CD14-positive monocyte (primary cell): Measurements from ENCODE around the gene TSPYL2. TPM values are rescaled to one million over a fixed set of nuclear protein-coding genes. Genes with fewer than 3 reads are reported as not detected.
A peak's percentile ranks its signal among the peaks of the same experiment; 100 is the strongest.

ENCODE experiments used
- DNase-seq, 3 donors: peaks; one replicate each; pipeline ENCODE4 v3.0.0-alpha.2; 2011 to 2022
- H2AFZ ChIP-seq: 2 replicates; pipeline ENCODE4 v1.6.0; 2012; ENCODE audit warnings: mild to moderate bottlenecking, low read depth, low read length, inconsistent platforms; ENCODE audit not compliant: insufficient read depth, poor library complexity, severe bottlenecking
- H3K27ac ChIP-seq, 2 donors: 1 replicate in 1 of 2; 2 replicates in 1 of 2; pipeline ENCODE4 v1.5.1; 2012 to 2013; ENCODE audit warnings: low read length in 2 of 2, control low read depth in 1 of 2, inconsistent platforms in 1 of 2, low read depth in 1 of 2, mild to moderate bottlenecking in 1 of 2
- H3K27me3 ChIP-seq, 2 donors: one replicate each; pipeline versions ENCODE4 v1.6.0 to v1.6.1; 2011 to 2013; ENCODE audit warnings: low read length in 2 of 2; ENCODE audit not compliant: control insufficient read depth in 2 of 2, insufficient read depth in 2 of 2
- H3K36me3 ChIP-seq, 2 donors: replicated peaks in 1 of 2; 1 replicate in 1 of 2; 2 replicates in 1 of 2; pipeline versions ENCODE4 v1.5.1 to v1.6.1; 2012 to 2013; ENCODE audit warnings: low read length in 2 of 2, control low read depth in 1 of 2, inconsistent platforms in 1 of 2, mild to moderate bottlenecking in 1 of 2; ENCODE audit not compliant: insufficient read depth in 2 of 2, control insufficient read depth in 1 of 2
- H3K4me1 ChIP-seq, 2 donors: 1 replicate in 1 of 2; 2 replicates in 1 of 2; pipeline versions ENCODE4 v1.5.1 to v1.6.1; 2012 to 2013; ENCODE audit warnings: low read length in 2 of 2, control low read depth in 1 of 2, inconsistent platforms in 1 of 2, mild to moderate bottlenecking in 1 of 2, moderate library complexity in 1 of 2; ENCODE audit not compliant: insufficient read depth in 2 of 2, control insufficient read depth in 1 of 2
- H3K4me2 ChIP-seq: replicated peaks from 2 replicates; pipeline ENCODE3; 2012; ENCODE audit warnings: low read length, moderate library complexity, mild to moderate bottlenecking; ENCODE audit not compliant: poor library complexity, severe bottlenecking; ENCODE audit errors: extremely low read depth
- H3K4me3 ChIP-seq, 3 experiments: fragments of 200-600 bp in 1 of 3; sonication (generic) in 1 of 3; replicated peaks in 1 of 3; 1 replicate in 2 of 3; 2 replicates in 1 of 3; pipeline ENCODE4 v1.5.1; 2011 to 2013; ENCODE audit warnings: low read length in 3 of 3, mild to moderate bottlenecking in 3 of 3, control low read depth in 2 of 3, low read depth in 2 of 3, inconsistent platforms in 1 of 3, moderate library complexity in 1 of 3
- H3K79me2 ChIP-seq: 2 replicates; pipeline ENCODE4 v1.6.0; 2012; ENCODE audit warnings: mild to moderate bottlenecking, control low read depth, inconsistent platforms, low read length, moderate library complexity; ENCODE audit not compliant: insufficient read depth
- H3K9ac ChIP-seq: 2 replicates; pipeline ENCODE4 v1.6.0; 2017; ENCODE audit warnings: low read length, mild to moderate bottlenecking; ENCODE audit not compliant: insufficient read depth, poor library complexity, severe bottlenecking
- H3K9me3 ChIP-seq, 2 donors: replicated peaks in 1 of 2; 1 replicate in 1 of 2; 2 replicates in 1 of 2; pipeline versions ENCODE4 v1.5.1 to v1.6.1; 2012 to 2013; ENCODE audit warnings: low read length in 2 of 2, control low read depth in 1 of 2; ENCODE audit not compliant: control insufficient read depth in 1 of 2, insufficient read depth in 1 of 2
- H4K20me1 ChIP-seq: 2 replicates; pipeline ENCODE4 v1.6.0; 2012; ENCODE audit warnings: mild to moderate bottlenecking, low read length, control low read depth, moderate library complexity; ENCODE audit not compliant: insufficient read depth
- H3K27ac Mint-ChIP-seq, 7 donors: one replicate each; pipeline ENCODE4 v1.8.0; 2020; ENCODE audit warnings: mild to moderate bottlenecking in 7 of 7, mixed read lengths in 7 of 7, moderate library complexity in 6 of 7, inconsistent platforms in 2 of 7
- H3K27me3 Mint-ChIP-seq, 3 donors: one replicate each; pipeline ENCODE4 v1.8.0; 2021 to 2022; ENCODE audit warnings: low read depth in 3 of 3, mild to moderate bottlenecking in 3 of 3, mixed read lengths in 3 of 3, moderate library complexity in 3 of 3, inconsistent platforms in 1 of 3
- H3K36me3 Mint-ChIP-seq, 2 donors: one replicate each; pipeline ENCODE4 v1.8.0; 2020; ENCODE audit warnings: mixed read lengths in 2 of 2, inconsistent platforms in 1 of 2, mild to moderate bottlenecking in 1 of 2
- H3K4me1 Mint-ChIP-seq: one replicate; pipeline ENCODE4 v1.8.0; 2020; ENCODE audit warnings: mild to moderate bottlenecking, mixed read lengths
- H3K4me3 Mint-ChIP-seq, 2 donors: one replicate each; pipeline ENCODE4 v1.8.0; 2020; ENCODE audit warnings: mild to moderate bottlenecking in 2 of 2, mixed read lengths in 2 of 2, moderate library complexity in 1 of 2
- H3K9me3 Mint-ChIP-seq, 7 donors: one replicate each; pipeline ENCODE4 v1.8.0; 2020 to 2022; ENCODE audit warnings: mixed read lengths in 7 of 7, mild to moderate bottlenecking in 6 of 7, moderate library complexity in 6 of 7, inconsistent platforms in 2 of 7
- CTCF ChIP-seq: fragments of 200-600 bp; IDR thresholded peaks from one replicate; pipeline ENCODE4 v1.8.0; 2022; ENCODE audit warnings: antibody characterized with exemption, mild to moderate bottlenecking
- WGBS: methylation state at CpG from one replicate; pipeline ENCODE4 v1.1.5; 2013; ENCODE audit warnings: missing lambda C conversion rate; ENCODE audit not compliant: insufficient coverage; 5-methylcytosine and 5-hydroxymethylcytosine counted together
- intact Hi-C, 2 donors: fragments of 100-400 bp; cut with micrococcal nuclease; formaldehyde crosslinking; loops; one replicate each; pipeline versions ENCODE4 v1.15.0 to v1.15.1; 2023
- polyA plus RNA-seq, 3 donors: library from polyadenylated mRNA; depleted of rRNA in 1 of 3; unstranded in 2 of 3; stranded (reverse) in 1 of 3; fragments of 300-500 nt in 2 of 3; fragments of >200 nt in 1 of 3; fragmentation: Illumina TruSeq in 2 of 3; gene quantifications; 1 replicate in 2 of 3; 2 replicates in 1 of 3; pipeline ENCODE4 v1.2.3, GENCODE V29; 2012 to 2021

TSPYL2 gene
- polyA plus RNA-seq, 3 donors: 0.33 to 29.4 (median 0.40) TPM

DNA sequence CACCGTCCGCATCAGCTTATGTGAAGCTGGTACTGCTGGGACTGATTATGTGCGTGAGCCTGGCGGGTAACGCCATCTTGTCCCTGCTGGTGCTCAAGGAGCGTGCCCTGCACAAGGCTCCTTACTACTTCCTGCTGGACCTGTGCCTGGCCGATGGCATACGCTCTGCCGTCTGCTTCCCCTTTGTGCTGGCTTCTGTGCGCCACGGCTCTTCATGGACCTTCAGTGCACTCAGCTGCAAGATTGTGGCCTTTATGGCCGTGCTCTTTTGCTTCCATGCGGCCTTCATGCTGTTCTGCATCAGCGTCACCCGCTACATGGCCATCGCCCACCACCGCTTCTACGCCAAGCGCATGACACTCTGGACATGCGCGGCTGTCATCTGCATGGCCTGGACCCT, 5.5 kb upstream of the TSPYL2 start:
- Mint-ChIP-seq H3K4me1 (peaks cover 18% of the 10 kb centered on the region), H3K27me3 (peaks cover 2 to 20% (median 7%) of the 10 kb centered on the region in 3 donors), H3K9me3 (peaks cover 0 to 6% (median 0%) of the 10 kb centered on the region in 7 donors), H3K27ac (no peak overlapping the region), H3K4me3 (no peak overlapping the region), H3K36me3 (no peaks in the 10 kb centered on the region)
- no peak for TF ChIP-seq CTCF
- Histone ChIP-seq H3K4me1 (peaks cover 11 to 16% of the 10 kb centered on the region in 2 donors), H3K27ac (no peak overlapping the region), H3K4me2 (no peak overlapping the region), H3K79me2 (no peaks in the 10 kb centered on the region), H4K20me1 (no peaks in the 10 kb centered on the region), H3K9ac (no peak overlapping the region), H3K27me3 (no peaks in the 10 kb centered on the region), H2AFZ (no peak overlapping the region), H3K36me3 (no peaks in the 10 kb centered on the region), H3K4me3 (no peak overlapping the region), H3K9me3 (no peaks in the 10 kb centered on the region)
- intact Hi-C loops: no loop called here
- 95% methylated on average over 19 of the region's 21 CpGs for WGBS
- DNase-seq: no peak

- Histone ChIP-seq H3K36me3 (no peaks in the 10 kb centered on the region), H2AFZ (no peak overlapping the region), H3K4me3 (no peak overlapping the region), H3K4me1 (peaks cover 5 to 8% of the 10 kb centered on the region in 2 donors), H3K4me2 (no peak overlapping the region), H4K20me1 (no peaks in the 10 kb centered on the region), H3K27ac (no peak overlapping the region), H3K9me3 (no peaks in the 10 kb centered on the region), H3K27me3 (no peaks in the 10 kb centered on the region), H3K79me2 (no peaks in the 10 kb centered on the region), H3K9ac (no peak overlapping the region)
- Mint-ChIP-seq H3K4me1 (peaks cover 10% of the 10 kb centered on the region), H3K27ac (peak overlapping the region in 1 of 7 donors; percentile 51), H3K27me3 (peaks cover 1 to 19% (median 12%) of the 10 kb centered on the region in 3 donors), H3K4me3 (no peak overlapping the region), H3K9me3 (peaks cover 0 to 6% (median 0%) of the 10 kb centered on the region in 7 donors), H3K36me3 (no peaks in the 10 kb centered on the region)
- DNase-seq: no peak
- no peak for TF ChIP-seq CTCF
- intact Hi-C loops: no loop called here
- WGBS: 97% methylated on average over 20 of the region's 27 CpGs
Measured at GRCh38 chrX:53077207-53078197, 4.7 kb upstream of the TSPYL2 start.
